HepG2 (cell line): ENCODE measurements around the gene METTL16. TPM values are rescaled to one million over a fixed set of nuclear protein-coding genes. Genes with fewer than 3 reads are reported as not detected.

ENCODE experiments used
- ATAC-seq: fragments of 200-7000 bp; cut with Tn5 transposase; 3 replicates; pipeline ENCODE4 v1.9.1; 2020; ENCODE audit warnings: mild to moderate bottlenecking, moderate library complexity
- BruUV-seq: library from RNA; stranded (reverse); fragments of 400-500 nt; replicated peaks from 2 replicates; lab custom pipeline; 2021; lab: Mats Ljungman, UMichigan
- CTCF ChIA-PET: fragments of 300-600 bp; formaldehyde crosslinking; extraction: SDS; loops from one replicate; lab custom pipeline; 2021; ENCODE audit warnings: low total read pairs, inconsistent platforms, low intra/inter-chr PET ratio; lab: Yijun Ruan, JAX
- POLR2A ChIA-PET: fragments of 350-600 bp; sonication (Branson Sonifier 250); formaldehyde crosslinking; loops from one replicate; lab custom pipeline; 2020; ENCODE audit warnings: antibody characterized with exemption, inconsistent platforms; lab: Yijun Ruan, JAX
- DNase-seq: peaks from one replicate; pipeline ENCODE4 v3.0.0-alpha.2; 2015; ENCODE audit warnings: low spot score
- FAIRE-seq: peaks from 3 replicates; lab custom pipeline; 2011; peaks lifted over from hg19 to GRCh38; lab: Jason Lieb, UNC
- H2AFZ ChIP-seq: one replicate; pipeline ENCODE4 v1.6.1; 2011; ENCODE audit warnings: low read length, inconsistent platforms
- H3K27ac ChIP-seq: fragments of 300-600 bp; 3 replicates; pipeline ENCODE4 v1.8.0; 2011; ENCODE audit warnings: mixed run types, mild to moderate bottlenecking, mixed read lengths, low read length, inconsistent platforms; ENCODE audit not compliant: insufficient read depth; ENCODE audit errors: extremely low read length
- H3K27me3 ChIP-seq, 2 experiments: fragments of 200-600 bp in 1 of 2; 2 replicates in 1 of 2; 3 replicates in 1 of 2; pipeline versions ENCODE4 v1.6.0 to v1.8.0; 2011; ENCODE audit warnings: low read length in 2 of 2, mild to moderate bottlenecking in 2 of 2, moderate library complexity in 2 of 2, inconsistent platforms in 1 of 2; ENCODE audit not compliant: insufficient read depth in 2 of 2, control insufficient read depth in 1 of 2
- H3K36me3 ChIP-seq, 2 experiments: fragments of 200-600 bp in 1 of 2; replicated peaks in 1 of 2; 2 replicates in 1 of 2; 3 replicates in 1 of 2; pipeline versions ENCODE4 v1.5.1 to v1.8.0; 2011; ENCODE audit warnings: low read length in 2 of 2, inconsistent platforms in 1 of 2; ENCODE audit not compliant: insufficient read depth in 2 of 2, control insufficient read depth in 1 of 2
- H3K4me1 ChIP-seq: 2 replicates; pipeline ENCODE4 v1.5.1; 2012; ENCODE audit warnings: low read length, inconsistent platforms; ENCODE audit not compliant: insufficient read depth
- H3K4me2 ChIP-seq: 2 replicates; pipeline ENCODE4 v1.6.0; 2011; ENCODE audit warnings: low read depth, low read length, inconsistent platforms
- H3K4me3 ChIP-seq, 3 experiments: fragments of 200-600 bp in 1 of 3; sonication (generic), shearing (Covaris generic) in 1 of 3; replicated peaks in 1 of 3; 2 replicates each; pipeline ENCODE4 v1.5.1; 2011 to 2016; ENCODE audit warnings: low read length in 3 of 3, inconsistent platforms in 2 of 3, low read depth in 2 of 3, mild to moderate bottlenecking in 2 of 3, control low read depth in 1 of 3, mixed read lengths in 1 of 3; ENCODE audit not compliant: insufficient read depth in 1 of 3
- H3K79me2 ChIP-seq: one replicate; pipeline ENCODE4 v1.6.1; 2011; ENCODE audit warnings: low read length, inconsistent platforms; ENCODE audit not compliant: insufficient read depth
- H3K9ac ChIP-seq: 2 replicates; pipeline ENCODE4 v1.6.0; 2011; ENCODE audit warnings: mild to moderate bottlenecking, low read depth, low read length, inconsistent platforms; ENCODE audit not compliant: insufficient read depth
- H3K9me3 ChIP-seq: 2 replicates; pipeline ENCODE4 v1.5.1; 2012; ENCODE audit warnings: mild to moderate bottlenecking, low read length
- H4K20me1 ChIP-seq: 2 replicates; pipeline ENCODE4 v1.6.0; 2011; ENCODE audit warnings: inconsistent platforms, mild to moderate bottlenecking, low read length, moderate library complexity; ENCODE audit not compliant: insufficient read depth
- AGO2 ChIP-seq: fragments of 200-400 bp; formaldehyde crosslinking; optimal IDR thresholded peaks from 2 replicates; pipeline ENCODE3; 2017; ENCODE audit warnings: mild to moderate bottlenecking, low read depth, low read length, moderate library complexity
- ATF2 ChIP-seq: sonication (generic); formaldehyde crosslinking; IDR thresholded peaks from 2 replicates; pipeline ENCODE4 v1.4.0; 2020; ENCODE audit warnings: missing genetic modification reagents
- HOXD1 ChIP-seq: sonication (generic); formaldehyde crosslinking; IDR thresholded peaks from 2 replicates; pipeline ENCODE4 v1.5.0; 2020; ENCODE audit warnings: missing genetic modification reagents
- SIX4 ChIP-seq: sonication (generic); formaldehyde crosslinking; IDR thresholded peaks from 2 replicates; pipeline ENCODE4 v1.4.0; 2020; ENCODE audit warnings: missing genetic modification reagents
- UBTF ChIP-seq: sonication (generic); formaldehyde crosslinking; IDR thresholded peaks from 2 replicates; pipeline ENCODE4 v1.4.0; 2020; ENCODE audit warnings: mild to moderate bottlenecking, missing genetic modification reagents
- ZNF17 ChIP-seq: sonication (generic); formaldehyde crosslinking; IDR thresholded peaks from 2 replicates; pipeline ENCODE4 v1.5.0; 2020; ENCODE audit warnings: mild to moderate bottlenecking, missing genetic modification reagents
- WGBS: methylation state at CpG from one replicate; pipeline ENCODE4 v1.1.6; 2017; ENCODE audit warnings: low lambda C conversion rate; 5-methylcytosine and 5-hydroxymethylcytosine counted together
- in situ Hi-C: cut with HindIII; loops from 2 replicates; pipeline ENCODE4 v1.10.0; 2017; ENCODE audit warnings: low pct_unique_long_range_greater_than_20kb; ENCODE audit not compliant: extremely low pct_ligation_motif_present
- intact Hi-C: fragments of 100-400 bp; cut with micrococcal nuclease; formaldehyde crosslinking; loops from one replicate; pipeline ENCODE4 v1.10.0; 2022; ENCODE audit not compliant: unreplicated experiment
- polyA plus RNA-seq, 8 experiments: library from polyadenylated mRNA; depleted of rRNA in 3 of 8; stranded (reverse) in 7 of 8; unstranded in 1 of 8; fragments of >200 nt; fragmentation: Illumina TruSeq in 4 of 8; extraction: Trizol in 4 of 8; gene quantifications; 2 replicates each; pipeline versions ENCODE4 v1.2.1 to v1.2.3, GENCODE V29; 2011 to 2016; ENCODE audit warnings: low read depth in 4 of 8, missing spikeins in 1 of 8, mixed read lengths in 1 of 8; ENCODE audit not compliant: insufficient read depth in 1 of 8
- total RNA-seq, 5 experiments: library from RNA; depleted of rRNA; stranded (reverse); fragments of >200 nt; fragmentation: Illumina TruSeq; extraction: Trizol; gene quantifications; 2 replicates each; pipeline ENCODE4 v1.2.3, GENCODE V29; 2016; ENCODE audit warnings: low read depth in 1 of 5
- TF ChIP-seq, protein P1 (sequence below): sonication (generic); formaldehyde crosslinking; IDR thresholded peaks from 2 replicates; pipeline ENCODE4 v1.4.0; 2020; ENCODE audit warnings: missing genetic modification reagents

METTL16 gene
- total and polyA plus RNA-seq, 2 of the 13 experiments (the other 11 are each of a cell fraction or from before 2014, with no cell fraction given) = 11.6 to 18.5 TPM

GRCh38 chr17:2373179-2373578 is 138.5 kb downstream of the METTL16 start:
- Histone ChIP-seq H2AFZ (no peak overlapping the region), H3K79me2 (no peaks in the 10 kb centered on the region), H3K36me3 (peaks cover 7 to 8% of the 10 kb centered on the region in 2 experiments; a peak in 3 of 5 replicates), H3K9ac (no peak overlapping the region), H4K20me1 (no peaks in the 10 kb centered on the region), H3K27me3 (no peaks in the 10 kb centered on the region), H3K27ac (no peak overlapping the region), H3K4me1 (no peaks in the 10 kb centered on the region), H3K4me3 (no peak overlapping the region), H3K4me2 (no peak overlapping the region), H3K9me3 (no peaks in the 10 kb centered on the region)
- intact Hi-C loops = no loop called here
- FAIRE-seq = no peak
- BruUV-seq = no TSS peak
- CTCF ChIA-PET = no interaction called here
- ATAC-seq = no peak
- 98% methylated on average over 12 of the region's 18 CpGs for WGBS
- no peak for DNase-seq
- in situ Hi-C loops = no loop called here
- TF ChIP-seq ZNF17 (CRISPR knock-in tag) (no peak), HOXD1 (CRISPR knock-in tag) (no peak), AGO2 (peak; percentile 65), SIX4 (CRISPR knock-in tag) (no peak), UBTF (CRISPR knock-in tag) (no peak)
- TF ChIP-seq, protein P1, sequence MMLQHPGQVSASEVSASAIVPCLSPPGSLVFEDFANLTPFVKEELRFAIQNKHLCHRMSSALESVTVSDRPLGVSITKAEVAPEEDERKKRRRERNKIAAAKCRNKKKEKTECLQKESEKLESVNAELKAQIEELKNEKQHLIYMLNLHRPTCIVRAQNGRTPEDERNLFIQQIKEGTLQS (CRISPR knock-in tag) = no peak
- POLR2A ChIA-PET = no interaction called here

- DNase-seq = no peak
- CTCF ChIA-PET = no interaction called here
- Histone ChIP-seq H3K27me3 (no peaks in the 10 kb centered on the region), H3K27ac (no peak overlapping the region), H3K9ac (no peak overlapping the region), H3K9me3 (no peaks in the 10 kb centered on the region), H4K20me1 (no peaks in the 10 kb centered on the region), H3K4me3 (no peak overlapping the region), H3K36me3 (peaks cover 7 to 8% of the 10 kb centered on the region in 2 experiments; a peak in 3 of 5 replicates), H3K4me2 (no peak overlapping the region), H3K79me2 (no peaks in the 10 kb centered on the region), H3K4me1 (no peaks in the 10 kb centered on the region), H2AFZ (no peak overlapping the region)
- POLR2A ChIA-PET = no interaction called here
- intact Hi-C loops = no loop called here
- no peak for FAIRE-seq
- TF ChIP-seq ATF2 (CRISPR knock-in tag) = no peak
- in situ Hi-C loops = no loop called here
- no peak for ATAC-seq
- no TSS peak for BruUV-seq
- 94% methylated on average over 8 of the region's 16 CpGs for WGBS
These were observed 139.0 kb downstream of the METTL16 start for GRCh38 chr17:2372681-2373080.
